ENCODE measurements around the gene PRPF39.

- TF ChIP-seq CTCF (IDR thresholded peaks at IDR 0.05) = peak in 1 of 4 experiments; percentile 23
- TF ChIP-seq POLR2A (IDR thresholded peaks at IDR 0.05) = no peak
Measured at GRCh38 chr14:45135659-45136395, 51.9 kb downstream of the PRPF39 start, which contains the start of gene FANCM.
